ENCODE data around the gene RAB36. TPM values are rescaled to one million over a fixed set of nuclear protein-coding genes. Genes with fewer than 3 reads are reported as not detected.

The RAB36 gene
- polyA plus RNA-seq, 1 of the 3 experiments (the other 2 are of a cell fraction), result 6.6 TPM

DNA sequence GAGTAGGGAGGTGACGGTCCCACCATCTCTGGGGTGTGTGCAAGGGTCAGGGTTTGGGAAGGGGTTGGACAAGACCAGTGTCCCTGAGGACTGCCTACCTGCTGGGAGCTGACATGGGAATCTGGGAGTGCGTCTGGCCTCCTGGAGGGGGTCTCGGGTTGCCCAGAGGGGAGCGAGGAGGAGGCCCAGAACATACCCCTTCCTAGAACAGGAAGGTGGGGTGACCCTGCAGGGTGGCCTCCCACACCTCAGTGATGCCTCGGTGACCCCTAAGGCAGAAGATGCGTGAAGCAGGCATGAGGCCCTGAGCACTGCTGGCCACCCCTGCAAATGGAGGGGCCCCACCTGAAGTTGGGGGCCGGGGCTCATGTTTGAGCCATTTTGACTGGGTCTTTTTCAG, 29.9 kb upstream of the RAB36 start:
- no peak for DNase-seq
- CTCF ChIA-PET, result interaction anchor here (1.2 to 4.0 kb wide), 2 partner anchors 91 to 156 kb away, joined by 3 to 47 read pairs; no protein-coding TSS in a partner anchor
- WGBS (ENCODE audit: low lambda C conversion rate), result 71% methylated on average over 1 of the region's 7 CpGs
- no peaks in the 10 kb centered on the region for H3K79me2 ChIP-seq (ENCODE audit: insufficient read depth)
- no peaks in the 10 kb centered on the region for H3F3A ChIP-seq (replicated peaks; ENCODE audit: insufficient read depth)
- no peak overlapping the region for H2AFZ ChIP-seq (ENCODE audit: low read depth)
- H3K4me3 ChIP-seq (ENCODE audit: low read depth in 2 of 2, low read length in 1 of 2), result no peak overlapping the region
- peaks cover 0 to 85% of the 10 kb centered on the region in 2 experiments; a peak in 1 of 4 replicates for H3K4me1 ChIP-seq (ENCODE audit: control insufficient read depth in 1 of 2, insufficient read depth in 2 of 2, low read depth in 1 of 2, low read length in 1 of 2)
- no peak overlapping the region; a peak in 1 of 4 replicates for H3K27ac ChIP-seq (ENCODE audit: low read depth in 2 of 2, low read length in 1 of 2)
- no peak overlapping the region for H3K4me2 ChIP-seq
- TF ChIP-seq MAX (IDR thresholded peaks at IDR 0.05; ENCODE audit: low read depth), result no peak
- H4K20me1 ChIP-seq (ENCODE audit: insufficient read depth), result no peaks in the 10 kb centered on the region
- no peak overlapping the region for H3K9ac ChIP-seq
- no peaks in the 10 kb centered on the region for H3K27me3 ChIP-seq (ENCODE audit: insufficient read depth)
- POLR2A ChIA-PET, result no interaction called here
- no peaks in the 10 kb centered on the region for H3K9me3 ChIP-seq
- no peaks in the 10 kb centered on the region for H3K9me2 ChIP-seq
- H3K36me3 ChIP-seq (replicated peaks in 1 of 2; ENCODE audit: control insufficient read depth in 1 of 2, insufficient read depth in 2 of 2, low read length in 1 of 2), result no peaks in the 10 kb centered on the region

- WGBS (ENCODE audit: low lambda C conversion rate), result 65% methylated on average over 6 of the region's 18 CpGs
- H3K4me1 ChIP-seq (ENCODE audit: control insufficient read depth in 1 of 2, insufficient read depth in 2 of 2, low read depth in 1 of 2, low read length in 1 of 2), result peaks cover 0 to 85% of the 10 kb centered on the region in 2 experiments; a peak in 1 of 4 replicates
- ChIA-PET CTCF (interaction anchor here (1.5 to 10.0 kb wide), 2 partner anchors 12 to 158 kb away, joined by 4 to 161 read pairs; no protein-coding TSS in a partner anchor), POLR2A (no interaction called here)
- no peak overlapping the region; a peak in 1 of 4 replicates for H3K27ac ChIP-seq (ENCODE audit: low read depth in 2 of 2, low read length in 1 of 2)
- no peaks in the 10 kb centered on the region for H3K9me3 ChIP-seq
- H3K4me2 ChIP-seq, result no peak overlapping the region
- H3F3A ChIP-seq (replicated peaks; ENCODE audit: insufficient read depth), result no peaks in the 10 kb centered on the region
- H3K9me2 ChIP-seq, result no peaks in the 10 kb centered on the region
- H3K36me3 ChIP-seq (replicated peaks in 1 of 2; ENCODE audit: control insufficient read depth in 1 of 2, insufficient read depth in 2 of 2, low read length in 1 of 2), result no peaks in the 10 kb centered on the region
- TF ChIP-seq YY1 (IDR thresholded peaks at IDR 0.05; ENCODE audit: low read depth) (no peak), JUND (IDR thresholded peaks at IDR 0.05) (no peak), SIN3A (IDR thresholded peaks at IDR 0.05; ENCODE audit: borderline replicate concordance, low read depth, low read length) (no peak), TEAD4 (IDR thresholded peaks at IDR 0.05; ENCODE audit: borderline replicate concordance, insufficient read depth) (no peak), PBX3 (IDR thresholded peaks at IDR 0.05) (no peak), FOSL2 (IDR thresholded peaks at IDR 0.05; ENCODE audit: borderline replicate concordance, low read depth) (no peak), GABPA (IDR thresholded peaks at IDR 0.05; ENCODE audit: low read depth) (no peak), SMC3 (IDR thresholded peaks at IDR 0.05; ENCODE audit: low read depth, low read length) (no peak), GATA2 (CRISPR knock-in tag; IDR thresholded peaks at IDR 0.05) (no peak), RFX5 (IDR thresholded peaks at IDR 0.05; ENCODE audit: low read length) (no peak), EZH2phosphoT487 (IDR thresholded peaks at IDR 0.05; ENCODE audit: borderline replicate concordance, low read depth) (no peak)
- TF ChIP-seq, protein P1, sequence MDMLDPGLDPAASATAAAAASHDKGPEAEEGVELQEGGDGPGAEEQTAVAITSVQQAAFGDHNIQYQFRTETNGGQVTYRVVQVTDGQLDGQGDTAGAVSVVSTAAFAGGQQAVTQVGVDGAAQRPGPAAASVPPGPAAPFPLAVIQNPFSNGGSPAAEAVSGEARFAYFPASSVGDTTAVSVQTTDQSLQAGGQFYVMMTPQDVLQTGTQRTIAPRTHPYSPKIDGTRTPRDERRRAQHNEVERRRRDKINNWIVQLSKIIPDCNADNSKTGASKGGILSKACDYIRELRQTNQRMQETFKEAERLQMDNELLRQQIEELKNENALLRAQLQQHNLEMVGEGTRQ (IDR thresholded peaks at IDR 0.05; ENCODE audit: borderline replicate concordance, low read depth, low read length), result no peak
- TF ChIP-seq, protein P2, sequence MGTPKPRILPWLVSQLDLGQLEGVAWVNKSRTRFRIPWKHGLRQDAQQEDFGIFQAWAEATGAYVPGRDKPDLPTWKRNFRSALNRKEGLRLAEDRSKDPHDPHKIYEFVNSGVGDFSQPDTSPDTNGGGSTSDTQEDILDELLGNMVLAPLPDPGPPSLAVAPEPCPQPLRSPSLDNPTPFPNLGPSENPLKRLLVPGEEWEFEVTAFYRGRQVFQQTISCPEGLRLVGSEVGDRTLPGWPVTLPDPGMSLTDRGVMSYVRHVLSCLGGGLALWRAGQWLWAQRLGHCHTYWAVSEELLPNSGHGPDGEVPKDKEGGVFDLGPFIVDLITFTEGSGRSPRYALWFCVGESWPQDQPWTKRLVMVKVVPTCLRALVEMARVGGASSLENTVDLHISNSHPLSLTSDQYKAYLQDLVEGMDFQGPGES (IDR thresholded peaks at IDR 0.05; ENCODE audit: low read depth, low read length), result no peak
- H3K79me2 ChIP-seq (ENCODE audit: insufficient read depth), result no peaks in the 10 kb centered on the region
- H4K20me1 ChIP-seq (ENCODE audit: insufficient read depth), result no peaks in the 10 kb centered on the region
- H3K9ac ChIP-seq, result no peak overlapping the region
- peak; percentile 42 for DNase-seq
- no peak overlapping the region for H2AFZ ChIP-seq (ENCODE audit: low read depth)
- no peaks in the 10 kb centered on the region for H3K27me3 ChIP-seq (ENCODE audit: insufficient read depth)
- H3K4me3 ChIP-seq (ENCODE audit: low read depth in 2 of 2, low read length in 1 of 2), result no peak overlapping the region
These were observed 29.3 kb upstream of the RAB36 start for GRCh38 chr22:23115825-23116494.

Data from SK-N-SH (cell line).